Measurements from ENCODE around the gene CCM2L. TPM values are rescaled to one million over a fixed set of nuclear protein-coding genes. Genes with fewer than 3 reads are reported as not detected.
A peak's percentile ranks its signal among the peaks of the same experiment; 100 is the strongest.

The CCM2L gene
- total RNA-seq, 1 donor from 2014 or later, result 0.63 TPM

DNA sequence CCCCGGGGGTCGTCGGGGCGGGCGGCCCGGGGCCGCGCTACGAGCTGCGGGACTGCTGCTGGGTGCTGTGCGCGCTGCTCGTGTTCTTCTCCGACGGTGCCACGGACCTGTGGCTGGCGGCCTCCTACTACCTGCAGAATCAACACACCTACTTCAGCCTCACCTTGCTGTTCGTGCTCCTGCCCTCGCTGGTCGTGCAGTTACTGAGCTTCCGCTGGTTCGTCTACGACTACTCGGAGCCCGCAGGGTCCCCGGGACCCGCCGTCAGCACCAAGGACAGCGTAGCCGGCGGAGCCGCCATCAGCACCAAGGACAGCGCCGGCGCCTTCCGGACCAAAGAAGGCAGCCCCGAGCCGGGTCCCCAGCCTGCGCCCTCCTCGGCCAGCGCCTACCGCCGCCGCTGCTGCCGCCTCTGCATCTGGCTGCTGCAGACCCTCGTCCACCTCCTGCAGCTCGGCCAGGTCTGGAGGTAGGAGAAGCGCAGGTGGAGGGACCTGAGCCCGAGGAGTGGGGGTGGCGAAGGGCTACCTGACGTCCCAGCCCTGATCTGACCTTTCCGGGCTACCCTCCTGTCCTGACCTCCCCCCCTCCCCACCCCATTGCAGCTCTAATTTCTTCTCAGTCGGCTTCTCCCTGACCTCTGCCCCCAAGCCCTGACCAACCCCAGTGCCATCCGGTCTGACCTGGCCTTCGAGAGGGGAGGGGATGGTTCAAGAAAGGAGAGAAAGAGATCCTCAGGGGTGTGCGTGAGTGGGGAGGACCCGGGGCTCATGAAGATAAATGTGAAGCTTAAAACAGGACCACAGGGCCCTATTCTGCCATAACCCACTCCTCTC lies 41.7 kb upstream of the CCM2L start:
- Mint-ChIP-seq H3K27ac (no peak overlapping the region), H3K27me3 (peaks cover 93% of the 10 kb centered on the region), H3K4me1 (ENCODE audit: unreplicated experiment) (peaks cover 9% of the 10 kb centered on the region), H3K9me3 (no peaks in the 10 kb centered on the region), H3K4me3 (peak overlapping the region; percentile 90), H3K36me3 (no peaks in the 10 kb centered on the region)
- TF ChIP-seq, protein P1, sequence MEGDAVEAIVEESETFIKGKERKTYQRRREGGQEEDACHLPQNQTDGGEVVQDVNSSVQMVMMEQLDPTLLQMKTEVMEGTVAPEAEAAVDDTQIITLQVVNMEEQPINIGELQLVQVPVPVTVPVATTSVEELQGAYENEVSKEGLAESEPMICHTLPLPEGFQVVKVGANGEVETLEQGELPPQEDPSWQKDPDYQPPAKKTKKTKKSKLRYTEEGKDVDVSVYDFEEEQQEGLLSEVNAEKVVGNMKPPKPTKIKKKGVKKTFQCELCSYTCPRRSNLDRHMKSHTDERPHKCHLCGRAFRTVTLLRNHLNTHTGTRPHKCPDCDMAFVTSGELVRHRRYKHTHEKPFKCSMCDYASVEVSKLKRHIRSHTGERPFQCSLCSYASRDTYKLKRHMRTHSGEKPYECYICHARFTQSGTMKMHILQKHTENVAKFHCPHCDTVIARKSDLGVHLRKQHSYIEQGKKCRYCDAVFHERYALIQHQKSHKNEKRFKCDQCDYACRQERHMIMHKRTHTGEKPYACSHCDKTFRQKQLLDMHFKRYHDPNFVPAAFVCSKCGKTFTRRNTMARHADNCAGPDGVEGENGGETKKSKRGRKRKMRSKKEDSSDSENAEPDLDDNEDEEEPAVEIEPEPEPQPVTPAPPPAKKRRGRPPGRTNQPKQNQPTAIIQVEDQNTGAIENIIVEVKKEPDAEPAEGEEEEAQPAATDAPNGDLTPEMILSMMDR (conservative IDR thresholded peaks at IDR 0.05), result no peak
- DNase-seq (ENCODE audit: extremely low spot score, unreplicated experiment), result peak; percentile 99

GRCh38 chr20:31969991-31970390 lies 40.2 kb upstream of the CCM2L start:
- TF ChIP-seq, protein P1 (conservative IDR thresholded peaks at IDR 0.05), result no peak
- no peak for DNase-seq (ENCODE audit: extremely low spot score, unreplicated experiment)
- Mint-ChIP-seq H3K36me3 (no peaks in the 10 kb centered on the region), H3K27me3 (peaks cover 83% of the 10 kb centered on the region), H3K4me3 (peak overlapping the region; percentile 71), H3K9me3 (no peaks in the 10 kb centered on the region), H3K4me1 (ENCODE audit: unreplicated experiment) (peaks cover 14% of the 10 kb centered on the region), H3K27ac (no peak overlapping the region)

GRCh38 chr20:31972471-31973021 lies 37.7 kb upstream of the CCM2L start:
- TF ChIP-seq, protein P1 (conservative IDR thresholded peaks at IDR 0.05), result no peak
- DNase-seq (ENCODE audit: extremely low spot score, unreplicated experiment), result no peak
- no peaks in the 10 kb centered on the region for H3K36me3 Mint-ChIP-seq
- no peaks in the 10 kb centered on the region for H3K9me3 Mint-ChIP-seq
- peaks cover 62% of the 10 kb centered on the region for H3K27me3 Mint-ChIP-seq
- no peak overlapping the region for H3K4me3 Mint-ChIP-seq
- H3K4me1 Mint-ChIP-seq (ENCODE audit: unreplicated experiment), result peaks cover 14% of the 10 kb centered on the region
- no peak overlapping the region for H3K27ac Mint-ChIP-seq

GRCh38 chr20:31974296-31974695 lies 35.9 kb upstream of the CCM2L start:
- DNase-seq (ENCODE audit: extremely low spot score, unreplicated experiment), result no peak
- Mint-ChIP-seq H3K36me3 (no peaks in the 10 kb centered on the region), H3K27ac (no peak overlapping the region), H3K27me3 (peaks cover 50% of the 10 kb centered on the region), H3K9me3 (no peaks in the 10 kb centered on the region), H3K4me3 (no peak overlapping the region), H3K4me1 (ENCODE audit: unreplicated experiment) (peaks cover 10% of the 10 kb centered on the region)
- TF ChIP-seq, protein P1 (conservative IDR thresholded peaks at IDR 0.05), result no peak

DNA sequence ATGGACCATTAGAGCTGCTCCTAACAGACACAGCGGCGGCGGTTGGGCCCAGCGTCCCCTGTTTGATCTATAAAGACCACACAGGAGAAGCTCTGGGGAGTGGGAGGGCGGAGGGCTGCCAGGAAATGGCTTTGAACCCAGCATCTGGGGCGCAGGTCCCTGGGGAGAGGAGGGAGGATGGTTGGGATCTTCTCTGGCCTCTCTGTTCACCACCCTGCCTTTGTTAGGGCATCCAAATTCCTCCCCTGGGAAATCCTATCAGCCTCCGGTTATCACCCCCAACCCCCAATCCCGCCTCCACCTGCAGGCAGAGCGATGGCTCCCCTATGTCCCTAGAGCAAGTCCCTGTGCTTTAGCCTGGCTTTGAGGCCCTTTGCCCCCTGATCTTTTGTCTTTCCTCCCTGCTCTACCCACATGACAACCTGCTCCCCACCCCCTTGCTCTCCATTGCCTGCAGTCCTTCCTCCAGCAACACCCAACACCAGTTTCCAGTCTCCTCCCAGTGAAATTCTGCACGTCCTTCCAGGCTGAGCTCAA lies 35.2 kb upstream of the CCM2L start:
- Mint-ChIP-seq H3K4me3 (no peak overlapping the region), H3K4me1 (ENCODE audit: unreplicated experiment) (peaks cover 10% of the 10 kb centered on the region), H3K27ac (no peak overlapping the region), H3K27me3 (peaks cover 42% of the 10 kb centered on the region), H3K9me3 (no peaks in the 10 kb centered on the region), H3K36me3 (no peaks in the 10 kb centered on the region)
- TF ChIP-seq, protein P1 (conservative IDR thresholded peaks at IDR 0.05), result no peak
- DNase-seq (ENCODE audit: extremely low spot score, unreplicated experiment), result no peak
